K562 (cell line): ENCODE measurements around the gene SKA3. TPM values are rescaled to one million over a fixed set of nuclear protein-coding genes. Genes with fewer than 3 reads are reported as not detected.
A peak's percentile ranks its signal among the peaks of the same experiment; 100 is the strongest.
"Not testable (repeated sequence)": the region's sequence is repeated elsewhere in the genome, so short reads cannot be mapped to it uniquely, and the experiment has no call there.

Experiments used
- ATAC-seq: fragments of 200-7000 bp; cut with Tn5 transposase; 3 replicates; pipeline ENCODE4 v1.9.1; 2020; ENCODE audit warnings: moderate library complexity
- BruUV-seq: library from RNA; stranded (reverse); fragments of 400-500 nt; replicated peaks from 2 replicates; lab custom pipeline; 2021; lab: Mats Ljungman, UMichigan
- CTCF ChIA-PET: fragments of 300-600 bp; formaldehyde crosslinking; extraction: SDS; loops from one replicate; lab custom pipeline; 2021; ENCODE audit warnings: low intra/inter-chr PET ratio; lab: Yijun Ruan, JAX
- POLR2A ChIA-PET: fragments of 300-600, 350-650 bp; sonication (Branson Sonifier 250); formaldehyde crosslinking; extraction: SDS; loops from one replicate; lab custom pipeline; 2021; ENCODE audit warnings: antibody characterized with exemption, inconsistent platforms; lab: Yijun Ruan, JAX
- DNase-seq, 4 experiments: peaks; one replicate each; pipeline versions ENCODE4 v3.0.0 to v3.0.0-alpha.2; 2011 to 2018; ENCODE audit warnings: low spot score in 3 of 4, mixed read lengths in 3 of 4; ENCODE audit errors: extremely low read depth in 1 of 4
- FAIRE-seq: peaks from 2 replicates; lab custom pipeline; 2011; peaks lifted over from hg19 to GRCh38; lab: Jason Lieb, UNC
- H2AFZ ChIP-seq: 2 replicates; pipeline ENCODE4 v1.6.0; 2011; ENCODE audit warnings: low read depth, low read length, control low read depth, inconsistent platforms
- H3K27ac ChIP-seq: fragments of 200-600 bp; 3 replicates; pipeline ENCODE4 v1.8.0; 2011; ENCODE audit warnings: low read depth, mild to moderate bottlenecking, control low read depth, inconsistent platforms, low read length, moderate library complexity, mixed read lengths; ENCODE audit errors: extremely low read depth
- H3K27me3 ChIP-seq, 2 experiments: fragments of 300-600 bp in 1 of 2; 2 replicates in 1 of 2; 3 replicates in 1 of 2; pipeline versions ENCODE4 v1.6.0 to v1.8.0; 2011; ENCODE audit warnings: inconsistent platforms in 2 of 2, low read length in 2 of 2, mild to moderate bottlenecking in 1 of 2, mixed read lengths in 1 of 2, moderate library complexity in 1 of 2; ENCODE audit not compliant: control insufficient read depth in 2 of 2, insufficient read depth in 2 of 2
- H3K36me3 ChIP-seq: fragments of 300-600 bp; 3 replicates; pipeline ENCODE4 v1.8.0; 2011; ENCODE audit warnings: mild to moderate bottlenecking, low read length, inconsistent platforms; ENCODE audit not compliant: control insufficient read depth, insufficient read depth
- H3K4me1 ChIP-seq, 2 experiments: fragments of 200-600 bp in 1 of 2; replicated peaks in 1 of 2; 2 replicates in 1 of 2; 3 replicates in 1 of 2; pipeline versions ENCODE4 v1.5.1 to v1.8.0; 2011; ENCODE audit warnings: inconsistent platforms in 2 of 2, low read length in 2 of 2, mild to moderate bottlenecking in 1 of 2, mixed read lengths in 1 of 2, moderate library complexity in 1 of 2; ENCODE audit not compliant: control insufficient read depth in 2 of 2, insufficient read depth in 2 of 2
- H3K4me2 ChIP-seq: 2 replicates; pipeline ENCODE4 v1.6.1; 2011; ENCODE audit warnings: low read length, control low read depth, inconsistent platforms, mixed read lengths; ENCODE audit not compliant: insufficient read depth
- H3K4me3 ChIP-seq: fragments of 200-600 bp; sonication (generic), shearing (Covaris generic); 2 replicates; pipeline ENCODE4 v1.5.1; 2016; ENCODE audit warnings: control low read depth, inconsistent platforms
- H3K79me2 ChIP-seq: fragments of 200-600 bp; 3 replicates; pipeline ENCODE4 v1.8.0; 2011; ENCODE audit warnings: low read length, inconsistent platforms; ENCODE audit not compliant: control insufficient read depth, insufficient read depth
- H3K9ac ChIP-seq, 2 experiments: 2 replicates each; pipeline versions ENCODE4 v1.6.0 to v1.6.1; 2011; ENCODE audit warnings: low read depth in 2 of 2, low read length in 2 of 2, control low read depth in 1 of 2, inconsistent platforms in 1 of 2, mild to moderate bottlenecking in 1 of 2, mixed read lengths in 1 of 2; ENCODE audit not compliant: insufficient read depth in 1 of 2
- H3K9me1 ChIP-seq: one replicate; pipeline ENCODE4 v1.6.0; 2011; ENCODE audit warnings: inconsistent platforms, mild to moderate bottlenecking, low read length, moderate library complexity; ENCODE audit not compliant: control insufficient read depth, insufficient read depth
- H3K9me3 ChIP-seq: replicated peaks from 2 replicates; pipeline ENCODE4 v1.5.1; 2011; ENCODE audit warnings: low read depth, low read length, inconsistent platforms; ENCODE audit not compliant: control insufficient read depth, insufficient read depth
- H4K20me1 ChIP-seq: replicated peaks from 2 replicates; pipeline ENCODE4 v1.6.1; 2011; ENCODE audit warnings: low read length, inconsistent platforms, mixed read lengths; ENCODE audit not compliant: control insufficient read depth, insufficient read depth
- NFIC ChIP-seq: fragments of 450-650 bp; IDR thresholded peaks from 2 replicates; pipeline ENCODE4 v1.6.1; 2017; ENCODE audit warnings: mild to moderate bottlenecking, inconsistent platforms
- ZNF324 ChIP-seq: fragments of 250-450 bp; sonication (Bioruptor Pico); IDR thresholded peaks from 2 replicates; pipeline ENCODE4 v1.4.0; 2020; ENCODE audit warnings: mild to moderate bottlenecking
- WGBS: fragments of 100-300 bp; shearing (Covaris generic); methylation state at CpG from one replicate; pipeline ENCODE4 v1.1.6; 2016; ENCODE audit warnings: low coverage, mixed read lengths; ENCODE audit not compliant: insufficient coverage; ENCODE audit errors: missing lambda C conversion rate; 5-methylcytosine and 5-hydroxymethylcytosine counted together
- in situ Hi-C: fragments of 300-500 bp; cut with MboI; formaldehyde crosslinking; loops from 4 replicates; pipeline ENCODE4 v1.15.0; 2018; ENCODE audit warnings: inconsistent platforms, mixed read lengths
- intact Hi-C: fragments of 100-400 bp; cut with micrococcal nuclease; formaldehyde crosslinking; loops from 2 replicates; pipeline ENCODE4 v1.14.2; 2022
- polyA plus RNA-seq, 8 experiments: library from polyadenylated mRNA; depleted of rRNA in 4 of 8; stranded (reverse) in 5 of 8; unstranded in 3 of 8; fragments of >200 nt; fragmentation: Nextera tagmentation in 2 of 8; fragmentation: Illumina TruSeq in 1 of 8; extraction: Ambion mirVana in 2 of 8; extraction: Trizol in 1 of 8; gene quantifications; 2 replicates each; pipeline versions ENCODE4 v1.2.1 to v1.2.3, GENCODE V29; 2011 to 2014; ENCODE audit warnings: inconsistent platforms in 1 of 8, missing spikeins in 1 of 8
- total RNA-seq, 7 experiments: library from RNA; depleted of rRNA in 6 of 7; stranded (reverse); fragments of >200 nt in 6 of 7; fragmentation: Illumina TruSeq in 2 of 7; extraction: Trizol in 2 of 7; gene quantifications; 2 replicates each; pipeline versions ENCODE4 v1.2.1 to v1.2.3, GENCODE V29; 2011 to 2021; ENCODE audit warnings: low replicate concordance in 1 of 7

Gene SKA3
- total and polyA plus RNA-seq, 9 of the 15 experiments (the other 6 are each of a cell fraction or from before 2014, with no cell fraction given) = 17.0 to 53.3 (median 29.9) TPM

GRCh38 chr13:21221268-21221667 is 44.9 kb upstream of the SKA3 start:
- ChIA-PET CTCF (no interaction called here), POLR2A (no interaction called here)
- no peak overlapping the region for H3K9ac ChIP-seq
- H3K9me3 ChIP-seq = no peaks in the 10 kb centered on the region
- no TSS peak for BruUV-seq
- H3K4me1 ChIP-seq = no peaks in the 10 kb centered on the region
- in situ Hi-C loops = no loop called here
- TF ChIP-seq NFIC (peak; percentile 54), ZNF324 (no peak)
- TF ChIP-seq, all 486 proteins: peak for 1
- Histone ChIP-seq H3K36me3 (no peaks in the 10 kb centered on the region), H3K4me3 (no peak overlapping the region), H3K27ac (no peak overlapping the region), H3K27me3 (peaks cover 0 to 17% of the 10 kb centered on the region in 2 experiments; a peak in 2 of 5 replicates), H4K20me1 (no peaks in the 10 kb centered on the region), H3K79me2 (no peaks in the 10 kb centered on the region), H3K4me2 (no peak overlapping the region), H2AFZ (no peak overlapping the region), H3K9me1 (no peaks in the 10 kb centered on the region)
- intact Hi-C loops = no loop called here
- DNase-seq (no peak), ATAC-seq (no peak), FAIRE-seq (no peak)

- DNase-seq, BruUV-seq, H3K4me3 ChIP-seq, H3K27ac ChIP-seq, H3K79me2 ChIP-seq, POLR2A ChIA-PET, H3K4me1 ChIP-seq, CTCF ChIA-PET, H2AFZ ChIP-seq, H3K4me2 ChIP-seq, H3K36me3 ChIP-seq, H3K9me1 ChIP-seq, in situ Hi-C loops, H3K9me3 ChIP-seq, H3K9ac ChIP-seq, FAIRE-seq, intact Hi-C loops, ATAC-seq, H4K20me1 ChIP-seq, H3K27me3 ChIP-seq: not testable (repeated sequence)
- 0% methylated on average over 3 of the region's 3 CpGs for WGBS
Measured at GRCh38 chr13:21219716-21220115, 43.4 kb upstream of the SKA3 start.
